Femur (tissue), 1 donor: ENCODE data around the gene SMOC1.
A peak's percentile ranks its signal among the peaks of the same experiment; 100 is the strongest.

ENCODE experiments used
- DNase-seq: peaks from one replicate; pipeline ENCODE4 v3.0.0-alpha.2; 2017

Gene SMOC1

GRCh38 chr14:69945912-69946311, 66.7 kb downstream of the SMOC1 start:
- DNase-seq = no peak

DNA sequence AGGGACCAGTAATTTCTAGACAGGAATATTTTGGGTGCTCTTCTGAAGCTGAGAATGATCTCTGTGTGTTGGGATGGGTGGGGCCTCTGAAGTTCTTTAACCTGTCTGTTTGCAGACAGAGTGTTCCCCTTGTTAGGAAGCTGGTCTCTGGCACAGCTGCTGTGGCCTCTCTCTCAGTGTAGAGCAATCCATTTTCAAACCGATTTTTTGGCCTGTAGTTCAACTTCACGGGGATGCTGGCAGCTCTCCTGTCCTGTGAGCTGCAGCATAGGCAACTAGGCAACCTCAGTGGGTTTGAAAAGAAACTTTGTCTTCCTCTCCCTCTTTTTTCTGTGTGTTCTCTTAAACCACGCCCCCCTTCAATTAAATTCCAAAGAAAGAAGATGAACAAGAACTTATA, 69.1 kb downstream of the SMOC1 start:
- no peak for DNase-seq

DNA sequence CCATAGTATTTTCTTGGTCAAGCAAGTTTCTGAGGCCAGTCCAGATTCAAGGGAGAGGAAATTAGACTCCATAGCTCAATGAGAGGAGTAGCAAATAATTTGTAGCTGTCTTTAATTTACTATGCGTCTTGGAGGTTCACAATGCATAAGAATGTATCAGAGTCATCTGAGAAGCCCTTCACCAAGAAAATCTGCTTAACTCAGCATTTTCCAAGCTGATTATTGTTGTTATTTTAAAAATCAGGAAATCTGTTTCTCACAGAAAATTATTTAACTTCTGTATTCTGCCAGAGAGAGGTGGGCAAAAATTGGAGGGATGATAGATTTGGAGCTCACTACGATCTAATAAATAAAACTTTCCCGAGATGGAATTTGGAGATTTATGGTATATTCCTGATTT, 72.0 kb downstream of the SMOC1 start:
- DNase-seq = no peak

- DNase-seq = no peak
These were observed 72.7 kb downstream of the SMOC1 start for GRCh38 chr14:69951935-69952334.

GRCh38 chr14:69953266-69953915, 74.2 kb downstream of the SMOC1 start:
- DNase-seq = peak; percentile 70

GRCh38 chr14:69955855-69956845, 76.9 kb downstream of the SMOC1 start:
- DNase-seq = no peak

- DNase-seq = no peak
These were observed 77.8 kb downstream of the SMOC1 start for GRCh38 chr14:69956970-69957369.

GRCh38 chr14:69957986-69958385, 78.8 kb downstream of the SMOC1 start:
- DNase-seq = no peak

- no peak for DNase-seq
These were observed 79.9 kb downstream of the SMOC1 start for GRCh38 chr14:69959136-69959535.

DNA sequence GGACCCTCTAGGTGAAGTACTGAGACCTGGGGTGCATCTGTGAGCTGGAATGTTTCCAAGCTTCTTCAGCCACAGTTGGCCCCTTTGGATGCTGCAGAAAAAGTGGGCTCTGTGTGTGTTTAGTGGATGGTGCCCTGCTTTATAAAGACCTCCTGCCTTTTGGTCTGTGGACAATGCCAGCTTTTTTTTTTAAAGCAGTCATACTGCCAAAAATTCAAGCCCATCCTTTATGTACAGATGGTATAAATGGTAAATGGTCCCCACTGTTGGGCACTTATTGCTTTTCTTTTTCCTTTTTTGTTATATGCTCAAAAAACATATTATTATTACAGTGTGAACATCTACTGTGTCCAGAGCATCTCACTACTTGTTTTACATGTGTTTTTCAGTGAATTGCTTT, 81.1 kb downstream of the SMOC1 start:
- no peak for DNase-seq

GRCh38 chr14:69963966-69964365, 84.8 kb downstream of the SMOC1 start:
- no peak for DNase-seq

DNA sequence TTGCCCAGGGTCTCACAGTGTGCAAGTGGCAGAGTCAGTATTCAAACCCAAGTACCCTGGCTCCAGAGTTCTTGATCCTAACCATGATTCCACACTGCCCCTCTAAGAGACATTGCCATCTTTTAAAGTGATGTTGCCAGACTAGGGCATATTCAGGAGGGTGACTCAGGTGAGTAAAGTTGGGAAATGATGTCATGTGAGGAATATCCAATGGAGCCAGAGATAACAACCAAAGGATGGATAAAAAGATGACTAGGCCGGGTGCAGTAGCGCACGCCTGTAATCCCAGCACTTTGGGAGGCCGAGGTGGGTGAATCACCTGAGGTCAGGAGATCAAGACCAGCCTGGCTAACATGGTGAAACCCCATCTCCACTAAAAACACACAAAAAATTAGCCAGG, 85.6 kb downstream of the SMOC1 start:
- no peak for DNase-seq

GRCh38 chr14:69968132-69968531, 88.9 kb downstream of the SMOC1 start:
- DNase-seq = no peak

- DNase-seq = no peak
These were observed 89.5 kb downstream of the SMOC1 start for GRCh38 chr14:69968681-69969080.

DNA sequence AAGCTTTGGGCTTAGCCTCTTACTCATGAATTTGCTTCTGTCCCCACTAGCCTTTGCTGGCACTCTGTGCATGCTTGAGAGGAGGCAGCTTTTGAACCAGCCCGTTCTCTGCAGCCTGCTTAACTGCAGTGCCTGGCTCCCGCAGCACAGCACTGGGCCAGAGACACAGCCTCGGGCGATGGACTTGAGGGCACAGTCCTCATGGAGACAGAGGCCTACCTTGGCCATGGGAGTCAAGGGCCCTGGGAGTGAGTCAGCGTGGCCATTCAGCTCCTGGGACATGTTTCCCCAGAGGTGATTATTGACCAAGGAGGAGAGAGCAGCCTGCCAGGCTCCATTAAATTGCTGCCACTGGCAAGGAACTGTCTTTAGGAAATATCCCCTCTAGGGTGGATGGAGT, 93.5 kb downstream of the SMOC1 start:
- no peak for DNase-seq

DNA sequence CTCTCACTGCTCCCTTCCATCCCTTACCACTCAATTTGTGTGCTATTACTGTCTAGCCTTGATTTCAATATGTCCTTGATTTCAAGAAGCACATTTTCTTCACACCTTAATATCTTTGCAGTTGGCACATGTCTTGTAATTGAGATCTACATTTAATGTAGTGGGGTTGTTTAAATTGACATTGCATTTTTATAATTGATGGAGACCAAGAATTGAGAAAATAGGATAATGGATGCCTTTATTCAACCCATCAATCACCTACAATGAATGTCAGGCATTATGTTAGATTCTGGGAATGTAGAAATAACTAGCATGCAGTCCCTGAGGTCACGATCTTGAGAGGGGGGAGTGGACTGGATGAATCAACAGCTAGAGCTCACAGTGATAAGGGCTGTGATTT, 94.6 kb downstream of the SMOC1 start:
- DNase-seq = no peak

DNA sequence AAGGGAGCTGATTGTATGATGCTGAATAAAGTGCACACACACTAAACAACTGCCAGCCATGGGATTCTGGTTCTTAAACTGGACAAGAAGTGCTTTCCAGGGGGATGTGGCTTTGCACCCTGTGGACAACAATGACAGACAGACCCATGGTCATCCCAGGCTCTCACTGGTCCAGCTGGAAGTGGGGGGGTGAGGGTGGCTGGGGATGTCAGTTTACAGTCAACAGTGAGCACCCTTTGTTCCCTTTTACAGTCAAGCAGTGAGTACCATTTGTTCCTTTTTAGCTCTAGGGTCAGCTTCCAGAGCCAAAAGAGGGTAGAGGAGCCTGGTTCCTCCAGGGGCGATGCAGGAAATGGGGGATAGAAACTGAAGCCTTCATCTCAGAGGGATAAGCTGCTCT, 100.7 kb downstream of the SMOC1 start:
- DNase-seq = no peak

GRCh38 chr14:69980457-69981425, 101.5 kb downstream of the SMOC1 start:
- no peak for DNase-seq

- DNase-seq = peak; percentile 49
These were observed 103.1 kb downstream of the SMOC1 start for GRCh38 chr14:69982220-69982839.

DNA sequence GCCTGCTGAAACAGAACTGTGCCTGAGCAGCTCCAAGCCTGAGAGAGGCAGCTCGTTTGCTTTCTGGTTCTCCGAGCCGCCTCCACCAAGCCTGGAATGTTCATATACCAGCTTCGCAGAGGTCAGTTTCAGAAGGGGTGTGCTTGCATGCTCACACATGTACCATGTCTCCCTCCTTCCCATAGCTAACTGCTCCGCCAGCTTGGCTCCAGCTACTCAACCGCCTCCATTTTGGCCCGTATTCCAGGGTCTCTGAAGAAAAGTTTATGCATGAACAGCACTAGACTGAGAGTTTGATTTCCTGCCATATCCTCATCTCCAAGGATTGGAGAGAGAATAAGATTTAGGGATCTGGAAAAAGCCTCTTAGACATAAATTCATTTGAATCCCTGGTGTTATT, 103.7 kb downstream of the SMOC1 start:
- peak; percentile 76 for DNase-seq

GRCh38 chr14:69983317-69983716, 104.1 kb downstream of the SMOC1 start:
- no peak for DNase-seq

- DNase-seq = no peak
These were observed 106.2 kb downstream of the SMOC1 start for GRCh38 chr14:69985463-69985862.

DNA sequence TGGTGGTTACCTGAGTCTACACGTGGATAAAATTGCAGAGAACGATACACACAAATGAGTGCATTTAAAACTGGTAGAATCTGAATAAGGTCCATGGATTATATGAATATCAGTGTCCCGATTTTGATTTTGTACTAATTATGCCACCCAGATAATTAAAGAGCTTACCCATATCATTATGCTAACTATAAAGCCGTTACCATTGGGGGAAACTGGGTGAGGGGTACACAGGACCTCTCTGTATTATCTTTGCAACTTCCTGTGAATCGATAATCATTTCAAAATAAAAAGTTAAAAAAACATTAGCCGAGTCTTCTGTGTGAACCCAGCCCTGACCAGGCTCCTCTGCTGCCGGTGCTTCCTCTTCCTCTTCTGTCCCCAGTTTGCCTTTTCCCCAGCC, 107.1 kb downstream of the SMOC1 start:
- no peak for DNase-seq
